Neuronal stem cell (in vitro differentiated cells): ENCODE data around the gene CCDC80.

Source experiments
- DNase-seq: peaks from one replicate; pipeline ENCODE4 v3.0.0-alpha.2; 2013; ENCODE audit warnings: low spot score
- H2AFZ ChIP-seq: one replicate; pipeline ENCODE4 v1.6.1; 2013; ENCODE audit warnings: mild to moderate bottlenecking, low read length, inconsistent platforms
- H2AK5ac ChIP-seq: 2 replicates; pipeline ENCODE4 v1.6.1; 2013; ENCODE audit warnings: low read depth, mild to moderate bottlenecking, inconsistent platforms, low read length, moderate library complexity, mixed read lengths
- H2BK120ac ChIP-seq: 2 replicates; pipeline ENCODE4 v1.6.1; 2013; ENCODE audit warnings: low read depth, mild to moderate bottlenecking, inconsistent platforms, low read length, moderate library complexity, mixed read lengths
- H2BK12ac ChIP-seq: one replicate; pipeline ENCODE4 v1.6.1; 2013; ENCODE audit warnings: low read length, inconsistent platforms
- H2BK15ac ChIP-seq: 2 replicates; pipeline ENCODE4 v1.6.1; 2013; ENCODE audit warnings: mild to moderate bottlenecking, low read length, inconsistent platforms, mixed read lengths
- H2BK5ac ChIP-seq: one replicate; pipeline ENCODE4 v1.6.1; 2013; ENCODE audit warnings: inconsistent platforms, mild to moderate bottlenecking, low read length, moderate library complexity
- H3K14ac ChIP-seq: one replicate; pipeline ENCODE4 v1.6.1; 2013; ENCODE audit warnings: low read length, inconsistent platforms
- H3K18ac ChIP-seq: 2 replicates; pipeline ENCODE4 v1.6.1; 2013; ENCODE audit warnings: low read length, inconsistent platforms
- H3K23ac ChIP-seq: 2 replicates; pipeline ENCODE4 v1.6.1; 2013; ENCODE audit warnings: low read depth, mild to moderate bottlenecking, mixed read lengths, low read length, inconsistent platforms; ENCODE audit not compliant: poor library complexity
- H3K27ac ChIP-seq: replicated peaks from 3 replicates; pipeline ENCODE4 v1.5.1; 2013; ENCODE audit warnings: low read length, inconsistent platforms
- H3K27me3 ChIP-seq, 3 experiments: 2 replicates each; pipeline ENCODE4 v1.6.1; 2013; ENCODE audit warnings: low read length in 3 of 3, mild to moderate bottlenecking in 2 of 3, inconsistent platforms in 1 of 3, low read depth in 1 of 3, mixed read lengths in 1 of 3, moderate library complexity in 1 of 3; ENCODE audit not compliant: control insufficient read depth in 3 of 3, insufficient read depth in 3 of 3
- H3K36me3 ChIP-seq, 2 donors: replicated peaks in 1 of 2; 2 replicates each; pipeline ENCODE4 v1.6.1; 2013; ENCODE audit warnings: low read length in 2 of 2; ENCODE audit not compliant: control insufficient read depth in 2 of 2, insufficient read depth in 2 of 2
- H3K4ac ChIP-seq: 2 replicates; pipeline ENCODE4 v1.6.1; 2013; ENCODE audit warnings: inconsistent platforms, mild to moderate bottlenecking, low read length, moderate library complexity
- H3K4me1 ChIP-seq, 2 donors: 1 replicate in 1 of 2; 2 replicates in 1 of 2; pipeline ENCODE4 v1.6.1; 2013; ENCODE audit warnings: low read length in 2 of 2, low read depth in 1 of 2; ENCODE audit not compliant: control insufficient read depth in 2 of 2, insufficient read depth in 1 of 2
- H3K4me2 ChIP-seq: one replicate; pipeline ENCODE4 v1.6.1; 2013; ENCODE audit warnings: mild to moderate bottlenecking, low read length, inconsistent platforms; ENCODE audit not compliant: insufficient read depth, poor library complexity, severe bottlenecking
- H3K4me3 ChIP-seq, 2 donors: 2 replicates each; pipeline ENCODE4 v1.5.1; 2013; ENCODE audit warnings: low read length in 2 of 2, mild to moderate bottlenecking in 2 of 2, inconsistent platforms in 1 of 2, moderate library complexity in 1 of 2
- H3K79me1 ChIP-seq: one replicate; pipeline ENCODE4 v1.6.1; 2013; ENCODE audit warnings: low read depth, mild to moderate bottlenecking, inconsistent platforms, low read length, moderate library complexity
- H3K9ac ChIP-seq: one replicate; pipeline ENCODE4 v1.6.1; 2013; ENCODE audit warnings: mild to moderate bottlenecking, low read depth, low read length, inconsistent platforms; ENCODE audit not compliant: poor library complexity
- H3K9me3 ChIP-seq, 2 donors: replicated peaks in 1 of 2; 2 replicates each; pipeline versions ENCODE3 to v1.6.1; 2013; ENCODE audit warnings: low read length in 2 of 2, mild to moderate bottlenecking in 2 of 2, inconsistent platforms in 1 of 2, low read depth in 1 of 2, mixed read lengths in 1 of 2, moderate library complexity in 1 of 2; ENCODE audit not compliant: control insufficient read depth in 2 of 2, insufficient read depth in 1 of 2
- H4K8ac ChIP-seq: one replicate; pipeline ENCODE4 v1.6.1; 2013; ENCODE audit warnings: low read depth, mild to moderate bottlenecking, inconsistent platforms, low read length, moderate library complexity
- H4K91ac ChIP-seq: one replicate; pipeline ENCODE4 v1.6.1; 2013; ENCODE audit warnings: low read length, low read depth, mild to moderate bottlenecking, inconsistent platforms; ENCODE audit not compliant: poor library complexity
- WGBS, 2 donors: extraction: QIAGEN DNeasy Blood & Tissue Kit; methylation state at CpG; one replicate each; pipeline ENCODE4 v1.1.7; 2013; ENCODE audit warnings: missing lambda C conversion rate in 2 of 2, mixed read lengths in 1 of 2; ENCODE audit not compliant: insufficient read length in 2 of 2, insufficient replicate concordance in 1 of 2; ENCODE audit errors: extremely low coverage in 2 of 2; 5-methylcytosine and 5-hydroxymethylcytosine counted together

CCDC80 gene

GRCh38 chr3:112598731-112599130 is 42.2 kb downstream of the CCDC80 start:
- H3K36me3 ChIP-seq = peaks cover 0 to 24% of the 10 kb centered on the region in 2 donors
- no peak for DNase-seq
- H2AK5ac ChIP-seq = no peak overlapping the region
- no peaks in the 10 kb centered on the region for H3K4me1 ChIP-seq
- no peak overlapping the region for H2BK5ac ChIP-seq
- no peak overlapping the region for H3K4me2 ChIP-seq
- H3K27ac ChIP-seq = no peak overlapping the region
- H3K4me3 ChIP-seq = no peak overlapping the region
- H2BK15ac ChIP-seq = no peak overlapping the region
- no peaks in the 10 kb centered on the region for H3K27me3 ChIP-seq
- no peak overlapping the region for H2BK120ac ChIP-seq
- no peak overlapping the region for H3K9ac ChIP-seq
- peaks cover 0 to 6% of the 10 kb centered on the region in 2 donors for H3K9me3 ChIP-seq
- no peak overlapping the region for H4K91ac ChIP-seq
- H3K14ac ChIP-seq = no peak overlapping the region
- no peak overlapping the region for H4K8ac ChIP-seq
- no peaks in the 10 kb centered on the region for H3K79me1 ChIP-seq
- no peak overlapping the region for H3K4ac ChIP-seq
- H2AFZ ChIP-seq = no peak overlapping the region
- no peak overlapping the region for H3K23ac ChIP-seq
- H3K18ac ChIP-seq = no peak overlapping the region
- no peak overlapping the region for H2BK12ac ChIP-seq

GRCh38 chr3:112597945-112598344 is 43.0 kb downstream of the CCDC80 start:
- no peak overlapping the region for H2AK5ac ChIP-seq
- H4K91ac ChIP-seq = no peak overlapping the region
- H2BK15ac ChIP-seq = no peak overlapping the region
- H2BK5ac ChIP-seq = no peak overlapping the region
- H3K14ac ChIP-seq = no peak overlapping the region
- H2BK120ac ChIP-seq = no peak overlapping the region
- no peak overlapping the region for H3K4me3 ChIP-seq
- H3K27me3 ChIP-seq = no peaks in the 10 kb centered on the region
- no CpG with 5 or more reads among the region's 2 CpGs for WGBS, 2 donors
- H3K18ac ChIP-seq = no peak overlapping the region
- H3K9ac ChIP-seq = no peak overlapping the region
- H2AFZ ChIP-seq = no peak overlapping the region
- no peak overlapping the region for H3K4me2 ChIP-seq
- no peak overlapping the region for H2BK12ac ChIP-seq
- H3K4me1 ChIP-seq = no peaks in the 10 kb centered on the region
- DNase-seq = no peak
- no peaks in the 10 kb centered on the region for H3K79me1 ChIP-seq
- H3K4ac ChIP-seq = no peak overlapping the region
- H4K8ac ChIP-seq = no peak overlapping the region
- H3K23ac ChIP-seq = no peak overlapping the region
- H3K36me3 ChIP-seq = peaks cover 0 to 21% of the 10 kb centered on the region in 2 donors
- H3K9me3 ChIP-seq = peaks cover 0 to 12% of the 10 kb centered on the region in 2 donors
- H3K27ac ChIP-seq = no peak overlapping the region

GRCh38 chr3:112594856-112595255 is 46.1 kb downstream of the CCDC80 start:
- Histone ChIP-seq H2BK5ac (no peak overlapping the region), H3K9me3 (peaks cover 0 to 25% of the 10 kb centered on the region in 2 donors)

GRCh38 chr3:112593258-112593657 is 47.7 kb downstream of the CCDC80 start:
- DNase-seq = no peak
- Histone ChIP-seq H3K79me1 (no peaks in the 10 kb centered on the region), H3K36me3 (peaks cover 0 to 20% of the 10 kb centered on the region in 2 donors), H3K9me3 (peaks cover 0 to 25% of the 10 kb centered on the region in 2 donors), H3K9ac (no peak overlapping the region), H3K27me3 (no peaks in the 10 kb centered on the region), H3K4me2 (no peak overlapping the region), H3K4me3 (no peak overlapping the region), H2AK5ac (no peak overlapping the region), H4K8ac (no peak overlapping the region), H3K23ac (no peak overlapping the region), H2BK120ac (no peak overlapping the region), H2BK15ac (no peak overlapping the region), H2BK12ac (no peak overlapping the region), H2BK5ac (no peak overlapping the region), H4K91ac (no peak overlapping the region), H3K27ac (no peak overlapping the region), H2AFZ (no peak overlapping the region), H3K4ac (no peak overlapping the region), H3K18ac (no peak overlapping the region), H3K4me1 (no peaks in the 10 kb centered on the region), H3K14ac (no peak overlapping the region)

More at GRCh38 chr3:112594856-112595255, 46.1 kb downstream of the CCDC80 start:
- WGBS, 2 donors = no CpG with 5 or more reads among the region's 2 CpGs
- Histone ChIP-seq H3K36me3 (peaks cover 0 to 18% of the 10 kb centered on the region in 2 donors), H4K8ac (no peak overlapping the region), H3K4ac (no peak overlapping the region), H3K23ac (no peak overlapping the region), H4K91ac (no peak overlapping the region), H2AK5ac (no peak overlapping the region), H3K27me3 (no peaks in the 10 kb centered on the region), H3K27ac (no peak overlapping the region), H2BK12ac (no peak overlapping the region), H3K4me1 (no peaks in the 10 kb centered on the region), H2BK120ac (no peak overlapping the region), H2AFZ (no peak overlapping the region), H2BK15ac (no peak overlapping the region), H3K79me1 (no peaks in the 10 kb centered on the region), H3K4me2 (no peak overlapping the region), H3K18ac (no peak overlapping the region), H3K9ac (no peak overlapping the region), H3K4me3 (no peak overlapping the region), H3K14ac (no peak overlapping the region)
- DNase-seq = no peak
